ENCODE results near the gene QKI. TPM values are rescaled to one million over a fixed set of nuclear protein-coding genes. Genes with fewer than 3 reads are reported as not detected.
A peak's percentile ranks its signal among the peaks of the same experiment; 100 is the strongest.

Gene QKI
- total RNA-seq, 3 donors from 2014 or later: 158 to 304 (median 172) TPM

GRCh38 chr6:163414946-163415619 is 565 bp downstream of the QKI start:
- peak overlapping the region; percentile 99 to 100 for H3K27ac ChIP-seq
- intact Hi-C loops (cut with DNase I; ENCODE audit: low total_unique reads): loop anchor here (10.0 kb wide), 1 partner anchor 230 kb away; no protein-coding TSS in a partner anchor
- no peak for DNase-seq (ENCODE audit: low spot score in 2 of 2)
- no peaks in the 10 kb centered on the region for H3K27me3 ChIP-seq
- no peaks in the 10 kb centered on the region for H3K4me1 ChIP-seq
- TF ChIP-seq CTCF (IDR thresholded peaks at IDR 0.05) (no peak), POLR2A (IDR thresholded peaks at IDR 0.05) (no peak), POLR2AphosphoS5 (IDR thresholded peaks at IDR 0.05) (no peak)
- H3K9me3 ChIP-seq: no peaks in the 10 kb centered on the region
- no peaks in the 10 kb centered on the region for H3K36me3 ChIP-seq
- peak overlapping the region; percentile 95 to 99 (median 97) for H3K4me3 ChIP-seq

GRCh38 chr6:163415620-163416556 is 1.4 kb downstream of the QKI start:
- no peaks in the 10 kb centered on the region for H3K36me3 ChIP-seq
- no peak for TF ChIP-seq POLR2A (IDR thresholded peaks at IDR 0.05)
- peak; percentile 16 to 56 (median 34) for TF ChIP-seq POLR2AphosphoS5 (IDR thresholded peaks at IDR 0.05)
- H3K4me3 ChIP-seq: peak overlapping the region; percentile 95 to 99 (median 97)
- intact Hi-C loops (cut with DNase I; ENCODE audit: low total_unique reads): loop anchor here (10.0 kb wide), 1 partner anchor 231 kb away; no protein-coding TSS in a partner anchor
- H3K4me1 ChIP-seq: peaks cover 0 to 6% of the 10 kb centered on the region in 2 donors
- DNase-seq (ENCODE audit: low spot score in 2 of 2): no peak
- H3K27me3 ChIP-seq: no peaks in the 10 kb centered on the region
- no peaks in the 10 kb centered on the region for H3K9me3 ChIP-seq
- peak overlapping the region; percentile 99 to 100 for H3K27ac ChIP-seq

- no peaks in the 10 kb centered on the region for H3K27me3 ChIP-seq
- H3K4me3 ChIP-seq: peak overlapping the region; percentile 95 to 99 (median 97)
- H3K9me3 ChIP-seq: no peaks in the 10 kb centered on the region
- TF ChIP-seq POLR2AphosphoS5 (IDR thresholded peaks at IDR 0.05) (peak in 1 of 3 donors; percentile 43), CTCF (IDR thresholded peaks at IDR 0.05) (peak; percentile 65 to 73 (median 66)), POLR2A (IDR thresholded peaks at IDR 0.05) (no peak)
- no peak for DNase-seq (ENCODE audit: low spot score in 2 of 2)
- peak overlapping the region; percentile 99 to 100 for H3K27ac ChIP-seq
- no peaks in the 10 kb centered on the region for H3K36me3 ChIP-seq
- intact Hi-C loops (cut with DNase I; ENCODE audit: low total_unique reads): loop anchor here (10.0 kb wide), 1 partner anchor 232 kb away; no protein-coding TSS in a partner anchor
- peaks cover 0 to 6% of the 10 kb centered on the region in 2 donors for H3K4me1 ChIP-seq
Observed at GRCh38 chr6:163416557-163417253, 2.2 kb downstream of the QKI start.

GRCh38 chr6:163417595-163417994 is 3.1 kb downstream of the QKI start:
- peak overlapping the region; percentile 99 to 100 for H3K27ac ChIP-seq
- H3K4me1 ChIP-seq: peaks cover 0 to 6% of the 10 kb centered on the region in 2 donors
- intact Hi-C loops (cut with DNase I; ENCODE audit: low total_unique reads): loop anchor here (10.0 kb wide), 1 partner anchor 233 kb away; no protein-coding TSS in a partner anchor

More at GRCh38 chr6:163417595-163417994, 3.1 kb downstream of the QKI start:
- no peaks in the 10 kb centered on the region for H3K27me3 ChIP-seq
- no peaks in the 10 kb centered on the region for H3K36me3 ChIP-seq
- TF ChIP-seq POLR2A (IDR thresholded peaks at IDR 0.05): no peak
- no peak for TF ChIP-seq POLR2AphosphoS5 (IDR thresholded peaks at IDR 0.05)
- no peak for TF ChIP-seq CTCF (IDR thresholded peaks at IDR 0.05)
- H3K9me3 ChIP-seq: no peaks in the 10 kb centered on the region
- H3K4me3 ChIP-seq: peak overlapping the region; percentile 95 to 99 (median 97)
- DNase-seq (ENCODE audit: low spot score in 2 of 2): no peak

Data from breast epithelium (tissue), 4 donors.